ENCODE results near the gene MYL3. TPM values are rescaled to one million over a fixed set of nuclear protein-coding genes. Genes with fewer than 3 reads are reported as not detected.

Gene MYL3
- total and polyA plus RNA-seq, 2 donors (not counting 1 experiment from before 2014, with no cell fraction given) = not detected

GRCh38 chr3:46858456-46858855 lies 4.8 kb downstream of the MYL3 start:
- no peaks in the 10 kb centered on the region for H3K9me3 ChIP-seq (ENCODE audit: control extremely low read depth in 1 of 3, control insufficient read depth in 2 of 3, insufficient read depth in 1 of 3, low read length in 2 of 3)
- H3K4me2 ChIP-seq (replicated peaks; ENCODE audit: low read depth, low read length, poor library complexity, severe bottlenecking) = no peak overlapping the region
- DNase-seq = no peak
- ChIA-PET POLR2A (no interaction called here), CTCF (no interaction called here)
- Mint-ChIP-seq H3K4me3 (no peak overlapping the region), H3K27ac (no peak overlapping the region), H3K4me1 (no peaks in the 10 kb centered on the region), H3K9me3 (ENCODE audit: insufficient read depth) (no peaks in the 10 kb centered on the region), H3K27me3 (peaks cover 15% of the 10 kb centered on the region)
- H3K9ac ChIP-seq (ENCODE audit: low read length) = no peak overlapping the region
- H2AFZ ChIP-seq (ENCODE audit: insufficient read depth, low read depth, low read length, poor library complexity, severe bottlenecking) = no peak overlapping the region
- 94% methylated on average over 5 of the region's 6 CpGs for WGBS (ENCODE audit: insufficient coverage)
- H3K27ac ChIP-seq (ENCODE audit: low read length in 2 of 2) = no peak overlapping the region
- intact Hi-C loops (cut with micrococcal nuclease) = no loop called here
- TF ChIP-seq EZH2 (IDR thresholded peaks at IDR 0.05; ENCODE audit: borderline replicate concordance, insufficient read depth, low read depth, low read length, poor library complexity, severe bottlenecking) (no peak), CTCF (IDR thresholded peaks at IDR 0.05) (no peak)
- ATAC-seq (ENCODE audit: low read depth) = no peak
- no peak overlapping the region for H3K4me3 ChIP-seq (ENCODE audit: control extremely low read depth in 1 of 5, extremely low read depth in 1 of 5, insufficient read depth in 1 of 5, low read depth in 2 of 5, low read length in 4 of 5)
- no peaks in the 10 kb centered on the region for H4K20me1 ChIP-seq (ENCODE audit: control insufficient read depth, insufficient read depth, low read length, poor library complexity, severe bottlenecking)
- no peaks in the 10 kb centered on the region for H3K36me3 ChIP-seq (replicated peaks in 1 of 2; ENCODE audit: control extremely low read depth in 1 of 2, control insufficient read depth in 1 of 2, extremely low read depth in 1 of 2, insufficient read depth in 2 of 2, low read length in 1 of 2)
- no peaks in the 10 kb centered on the region for H3K79me2 ChIP-seq (ENCODE audit: control insufficient read depth, insufficient read depth, low read length)
- no peaks in the 10 kb centered on the region for H3K4me1 ChIP-seq (ENCODE audit: control insufficient read depth in 2 of 2, insufficient read depth in 2 of 2, low read length in 2 of 2)
- no peaks in the 10 kb centered on the region for H3K27me3 ChIP-seq (replicated peaks in 1 of 4; ENCODE audit: control extremely low read depth in 1 of 4, control insufficient read depth in 3 of 4, insufficient read depth in 4 of 4, low read length in 3 of 4)

DNA sequence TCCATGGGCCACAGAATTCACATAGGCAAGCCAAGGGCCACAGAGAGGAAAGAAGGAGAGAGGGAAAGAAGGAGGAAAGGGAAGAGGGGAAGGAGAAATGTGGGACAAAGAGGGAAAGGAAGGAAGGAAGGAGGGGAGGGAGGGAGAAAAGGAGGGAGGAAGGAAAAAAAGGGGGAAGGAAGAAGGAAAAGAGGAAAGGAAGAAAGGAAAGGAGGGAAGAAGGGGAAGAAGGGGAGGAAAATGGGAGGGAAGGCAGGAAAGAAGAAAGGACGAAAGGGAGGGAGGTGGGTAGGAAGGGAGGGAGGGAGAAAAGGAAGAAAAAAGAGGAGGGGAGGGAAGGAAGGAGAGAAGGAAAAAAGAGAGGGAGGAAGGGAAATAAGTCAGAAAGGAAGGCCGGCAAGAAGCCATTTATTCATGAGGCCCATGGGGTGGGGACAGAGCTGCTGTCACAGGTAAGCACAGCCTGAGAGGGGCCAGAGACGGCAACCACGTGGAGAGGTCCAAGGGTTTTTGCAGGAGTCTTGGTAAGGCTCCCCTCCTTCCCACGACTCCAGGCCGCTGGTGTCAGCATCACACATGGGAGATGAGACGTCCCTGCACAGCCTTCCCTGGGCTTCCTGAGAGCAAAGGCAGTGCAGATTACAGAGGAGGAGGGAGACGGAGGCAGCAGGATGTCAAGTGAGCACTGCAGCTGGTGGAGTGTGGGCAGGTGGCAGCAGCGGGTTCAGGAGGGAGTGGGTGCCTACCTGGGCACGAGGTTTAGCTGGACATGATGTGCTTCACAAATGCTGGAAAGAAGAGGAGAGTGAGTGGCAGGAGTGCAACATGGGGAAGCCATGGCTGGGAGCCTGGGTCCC lies 5.5 kb downstream of the MYL3 start:
- no peak overlapping the region for H3K4me3 Mint-ChIP-seq
- Histone ChIP-seq H3K27me3 (replicated peaks in 1 of 4; ENCODE audit: control extremely low read depth in 1 of 4, control insufficient read depth in 3 of 4, insufficient read depth in 4 of 4, low read length in 3 of 4) (no peaks in the 10 kb centered on the region), H3K9ac (ENCODE audit: low read length) (no peak overlapping the region), H3K4me1 (ENCODE audit: control insufficient read depth in 2 of 2, insufficient read depth in 2 of 2, low read length in 2 of 2) (no peaks in the 10 kb centered on the region), H3K79me2 (ENCODE audit: control insufficient read depth, insufficient read depth, low read length) (no peaks in the 10 kb centered on the region), H4K20me1 (ENCODE audit: control insufficient read depth, insufficient read depth, low read length, poor library complexity, severe bottlenecking) (no peaks in the 10 kb centered on the region), H3K4me3 (ENCODE audit: control extremely low read depth in 1 of 5, extremely low read depth in 1 of 5, insufficient read depth in 1 of 5, low read depth in 2 of 5, low read length in 4 of 5) (no peak overlapping the region), H3K36me3 (replicated peaks in 1 of 2; ENCODE audit: control extremely low read depth in 1 of 2, control insufficient read depth in 1 of 2, extremely low read depth in 1 of 2, insufficient read depth in 2 of 2, low read length in 1 of 2) (no peaks in the 10 kb centered on the region), H3K27ac (ENCODE audit: low read length in 2 of 2) (no peak overlapping the region), H2AFZ (ENCODE audit: insufficient read depth, low read depth, low read length, poor library complexity, severe bottlenecking) (no peak overlapping the region), H3K9me3 (ENCODE audit: control extremely low read depth in 1 of 3, control insufficient read depth in 2 of 3, insufficient read depth in 1 of 3, low read length in 2 of 3) (no peaks in the 10 kb centered on the region), H3K4me2 (replicated peaks; ENCODE audit: low read depth, low read length, poor library complexity, severe bottlenecking) (no peak overlapping the region)
- 82% methylated on average over 9 of the region's 10 CpGs for WGBS (ENCODE audit: insufficient coverage)
- H3K4me1 Mint-ChIP-seq = no peaks in the 10 kb centered on the region
- no peaks in the 10 kb centered on the region for H3K9me3 Mint-ChIP-seq (ENCODE audit: insufficient read depth)
- POLR2A ChIA-PET = interaction anchor here (0.6 kb wide), 1 partner anchor 1137 kb away, joined by 4 read pairs; no protein-coding TSS in a partner anchor
- peaks cover 15% of the 10 kb centered on the region for H3K27me3 Mint-ChIP-seq
- no peak for ATAC-seq (ENCODE audit: low read depth)
- intact Hi-C loops (cut with micrococcal nuclease) = no loop called here
- no peak overlapping the region for H3K27ac Mint-ChIP-seq
- no peak for DNase-seq
- TF ChIP-seq EZH2 (IDR thresholded peaks at IDR 0.05; ENCODE audit: borderline replicate concordance, insufficient read depth, low read depth, low read length, poor library complexity, severe bottlenecking) (no peak), CTCF (IDR thresholded peaks at IDR 0.05) (no peak)
- CTCF ChIA-PET = no interaction called here
